HepG2 (cell line): Measurements from ENCODE around the gene CDK2AP2.

Source experiments
- BCLAF1 ChIP-seq: fragments of 450-650 bp; IDR thresholded peaks from 2 replicates; pipeline ENCODE4 v1.6.1; 2017; ENCODE audit warnings: mild to moderate bottlenecking
- PHF21A ChIP-seq: sonication (generic); formaldehyde crosslinking; IDR thresholded peaks from 2 replicates; pipeline ENCODE4 v1.5.0; 2020; ENCODE audit warnings: mild to moderate bottlenecking, missing genetic modification reagents
- ZNF136 ChIP-seq: sonication (generic); formaldehyde crosslinking; IDR thresholded peaks from 2 replicates; pipeline ENCODE4 v1.8.1; 2022; ENCODE audit warnings: low read depth, mild to moderate bottlenecking, moderate library complexity, missing genetic modification reagents

GRCh38 chr11:67499808-67500483 lies 8.0 kb downstream of the CDK2AP2 start:
- TF ChIP-seq PHF21A (no peak), ZNF136 (CRISPR knock-in tag) (no peak), BCLAF1 (no peak)
